Muscle layer of colon (tissue), 2 donors: ENCODE data around the gene GRM6.

Source experiments
- H3K27ac ChIP-seq: one replicate; pipeline ENCODE4 v1.7.0; 2013; ENCODE audit warnings: low read depth, mild to moderate bottlenecking, low read length, moderate library complexity
- H3K27me3 ChIP-seq, 2 donors: one replicate each; pipeline ENCODE4 v1.7.0; 2013; ENCODE audit warnings: low read length in 2 of 2, mild to moderate bottlenecking in 2 of 2; ENCODE audit not compliant: insufficient read depth in 2 of 2, control insufficient read depth in 1 of 2
- H3K36me3 ChIP-seq: one replicate; pipeline ENCODE4 v1.7.0; 2013; ENCODE audit warnings: mild to moderate bottlenecking, low read length; ENCODE audit not compliant: insufficient read depth
- H3K4me1 ChIP-seq: one replicate; pipeline ENCODE4 v1.7.0; 2013; ENCODE audit warnings: mild to moderate bottlenecking, low read length; ENCODE audit not compliant: insufficient read depth
- H3K4me3 ChIP-seq, 2 donors: one replicate each; pipeline ENCODE4 v1.7.0; 2013; ENCODE audit warnings: low read length in 2 of 2, low read depth in 1 of 2, mild to moderate bottlenecking in 1 of 2, moderate library complexity in 1 of 2
- H3K9ac ChIP-seq: one replicate; pipeline ENCODE4 v1.7.0; 2013; ENCODE audit warnings: low read length
- H3K9me3 ChIP-seq: one replicate; pipeline ENCODE4 v1.7.0; 2013; ENCODE audit warnings: mild to moderate bottlenecking, low read length
- donor health status: abdominal sarcoma.
- donor health status: Adenocarcinoma of cecum.

Gene GRM6

GRCh38 chr5:178981381-178981780 lies 13.7 kb downstream of the GRM6 start:
- Histone ChIP-seq H3K36me3 (no peaks in the 10 kb centered on the region), H3K4me3 (no peak overlapping the region), H3K9me3 (peaks cover 50% of the 10 kb centered on the region), H3K27ac (no peak overlapping the region), H3K9ac (no peak overlapping the region), H3K4me1 (no peaks in the 10 kb centered on the region), H3K27me3 (no peaks in the 10 kb centered on the region)

GRCh38 chr5:178965465-178966055 lies 29.6 kb downstream of the GRM6 start:
- Histone ChIP-seq H3K4me1 (no peaks in the 10 kb centered on the region), H3K4me3 (peak overlapping the region in 1 of 2 donors; percentile 8), H3K27ac (no peak overlapping the region), H3K9me3 (peaks cover 72% of the 10 kb centered on the region), H3K27me3 (no peaks in the 10 kb centered on the region), H3K9ac (no peak overlapping the region), H3K36me3 (peaks cover 14% of the 10 kb centered on the region)

GRCh38 chr5:178941361-178941760 lies 53.8 kb downstream of the GRM6 start:
- Histone ChIP-seq H3K9me3 (peaks cover 17% of the 10 kb centered on the region), H3K4me3 (peak overlapping the region; percentile 68 to 90), H3K36me3 (no peaks in the 10 kb centered on the region), H3K9ac (peak overlapping the region; percentile 36), H3K27me3 (no peaks in the 10 kb centered on the region), H3K27ac (peak overlapping the region; percentile 84), H3K4me1 (peaks cover 10% of the 10 kb centered on the region)

- Histone ChIP-seq H3K27me3 (no peaks in the 10 kb centered on the region), H3K4me3 (peak within 1 kb of the TSS; percentile 68 to 90), H3K9ac (peak within 1 kb of the TSS; percentile 66), H3K4me1 (peaks cover 10% of the 10 kb centered on the region), H3K9me3 (peaks cover 18% of the 10 kb centered on the region), H3K36me3 (no peaks in the 10 kb centered on the region), H3K27ac (peak within 1 kb of the TSS; percentile 84)
These were observed 54.4 kb downstream of the GRM6 start, which contains the start of gene ZNF454 for GRCh38 chr5:178940569-178941360. Gene ZNF454 (plus strand): TSS chr5:178941198. CDS start chr5:178942792, 1,594 bp downstream.

- H3K9ac ChIP-seq, result no peak overlapping the region
- H3K4me3 ChIP-seq, result peak overlapping the region in 1 of 2 donors; percentile 12
- peaks cover 73% of the 10 kb centered on the region for H3K9me3 ChIP-seq
- H3K4me1 ChIP-seq, result no peaks in the 10 kb centered on the region
- no peak overlapping the region for H3K27ac ChIP-seq
- no peaks in the 10 kb centered on the region for H3K27me3 ChIP-seq
- peaks cover 31% of the 10 kb centered on the region for H3K36me3 ChIP-seq
These were observed 63.0 kb downstream of the GRM6 start for GRCh38 chr5:178931846-178932760.
